HG03196 (cell line): Measurements from ENCODE around the gene GEMIN7.
A peak's percentile ranks its signal among the peaks of the same experiment; 100 is the strongest.

ENCODE experiments used
- ATAC-seq: cut with Tn5 transposase; IDR thresholded peaks from one replicate; pipeline ENCODE4 v1.9.1; 2021; ENCODE audit not compliant: unreplicated experiment

GEMIN7 gene

DNA sequence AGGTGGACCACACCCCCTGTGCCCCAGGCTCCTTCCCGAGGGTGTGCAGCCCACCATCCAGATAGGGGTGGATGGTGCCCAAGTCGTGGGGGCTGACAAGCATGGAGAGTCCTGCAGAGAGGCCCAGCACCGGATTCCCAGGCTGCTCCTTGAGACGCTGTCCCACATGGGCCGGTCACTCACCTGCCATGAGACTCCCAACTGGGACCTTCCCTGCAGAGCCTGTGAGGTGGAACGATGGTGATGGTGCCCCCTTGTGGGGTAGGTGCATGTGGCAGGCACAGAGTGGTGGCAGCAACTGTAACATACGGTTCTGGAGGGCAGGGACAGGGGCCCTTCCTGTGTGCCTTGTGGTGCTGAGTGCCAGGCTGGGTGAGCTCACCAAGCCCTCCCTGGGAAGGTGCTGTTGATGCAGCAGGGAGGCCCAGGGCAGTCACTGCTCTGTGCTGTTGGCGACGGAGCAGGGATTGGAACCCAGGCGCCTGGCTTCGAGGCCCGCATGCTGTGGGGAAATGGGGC lies 47.0 kb downstream of the GEMIN7 start:
- no peak for ATAC-seq

DNA sequence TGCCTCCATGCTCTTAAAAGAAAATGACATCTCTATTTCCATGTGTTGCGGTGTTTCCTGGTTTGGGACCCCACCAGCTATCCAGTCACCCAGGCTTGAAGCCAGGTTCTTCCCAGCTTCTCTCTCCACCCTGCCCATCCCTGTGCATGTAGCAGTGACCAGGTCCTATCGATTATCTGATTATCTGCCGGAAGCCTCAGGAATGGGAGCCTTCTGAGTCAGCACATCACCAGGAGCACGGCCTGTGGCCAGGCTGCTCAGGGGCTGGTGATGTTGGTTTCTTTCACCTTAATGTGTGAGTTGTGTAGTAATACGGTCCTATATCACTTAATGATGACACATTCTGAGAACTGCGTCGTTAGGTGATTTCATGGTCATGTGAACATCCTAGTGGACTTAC lies 47.6 kb downstream of the GEMIN7 start:
- ATAC-seq = no peak

DNA sequence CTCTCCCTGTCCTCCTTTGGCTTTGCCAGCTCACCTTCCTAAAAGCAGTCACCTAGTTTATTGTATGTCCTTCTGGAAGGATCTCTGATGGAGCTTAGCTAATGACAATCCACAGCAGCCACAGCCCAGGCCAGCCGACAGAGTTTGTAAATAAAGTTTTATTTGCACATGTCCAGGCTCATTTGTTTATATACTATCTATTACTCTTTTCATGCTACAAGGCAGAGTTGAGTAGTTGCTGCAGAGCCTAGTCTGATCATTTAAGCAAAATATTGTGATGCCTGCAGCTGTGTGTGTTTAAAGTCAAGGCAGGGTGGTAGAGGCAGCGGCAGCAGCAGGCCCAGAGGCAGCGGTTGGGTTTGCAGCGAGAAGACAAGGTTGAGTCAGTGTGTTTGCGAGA lies 49.1 kb downstream of the GEMIN7 start:
- ATAC-seq = no peak

DNA sequence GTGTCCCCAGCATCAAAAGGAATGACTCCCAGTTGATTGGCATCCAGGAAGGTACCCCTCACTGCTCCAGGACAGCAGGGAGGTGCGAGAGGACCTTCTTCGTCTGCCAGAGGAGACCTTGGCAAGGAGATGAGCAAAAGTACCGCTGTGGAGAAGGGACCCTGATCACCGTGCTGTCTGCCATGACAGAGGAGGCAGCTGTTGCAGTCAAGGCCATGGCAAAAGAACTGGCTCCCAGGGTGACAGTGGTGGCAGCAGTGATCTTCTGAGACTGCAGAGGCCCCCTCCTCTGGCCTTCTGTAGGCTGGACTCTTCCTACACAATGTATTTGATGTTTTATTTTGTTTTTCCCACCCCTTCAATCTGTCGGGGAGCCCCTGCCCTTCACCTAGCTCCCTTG lies 49.7 kb downstream of the GEMIN7 start:
- ATAC-seq = no peak

DNA sequence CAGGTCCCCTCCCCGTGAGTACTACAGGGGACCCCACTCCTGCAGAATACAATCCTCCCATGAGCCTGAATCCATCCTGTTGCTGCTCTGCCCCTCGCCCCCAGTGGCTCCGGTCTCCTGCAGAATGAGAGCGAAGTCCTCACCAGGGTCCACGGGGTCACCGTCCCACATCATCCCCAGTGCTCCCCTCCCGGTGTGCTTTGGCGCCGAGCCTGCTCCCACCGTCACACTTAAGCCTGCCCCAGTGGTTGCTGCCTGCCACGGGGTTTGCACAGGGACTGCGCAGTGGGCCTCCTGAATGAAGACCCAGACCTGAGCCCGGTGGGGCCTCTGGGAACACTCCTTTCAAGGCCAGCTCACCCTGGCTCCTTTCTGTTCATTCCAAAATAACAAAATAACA lies 51.2 kb downstream of the GEMIN7 start:
- no peak for ATAC-seq

DNA sequence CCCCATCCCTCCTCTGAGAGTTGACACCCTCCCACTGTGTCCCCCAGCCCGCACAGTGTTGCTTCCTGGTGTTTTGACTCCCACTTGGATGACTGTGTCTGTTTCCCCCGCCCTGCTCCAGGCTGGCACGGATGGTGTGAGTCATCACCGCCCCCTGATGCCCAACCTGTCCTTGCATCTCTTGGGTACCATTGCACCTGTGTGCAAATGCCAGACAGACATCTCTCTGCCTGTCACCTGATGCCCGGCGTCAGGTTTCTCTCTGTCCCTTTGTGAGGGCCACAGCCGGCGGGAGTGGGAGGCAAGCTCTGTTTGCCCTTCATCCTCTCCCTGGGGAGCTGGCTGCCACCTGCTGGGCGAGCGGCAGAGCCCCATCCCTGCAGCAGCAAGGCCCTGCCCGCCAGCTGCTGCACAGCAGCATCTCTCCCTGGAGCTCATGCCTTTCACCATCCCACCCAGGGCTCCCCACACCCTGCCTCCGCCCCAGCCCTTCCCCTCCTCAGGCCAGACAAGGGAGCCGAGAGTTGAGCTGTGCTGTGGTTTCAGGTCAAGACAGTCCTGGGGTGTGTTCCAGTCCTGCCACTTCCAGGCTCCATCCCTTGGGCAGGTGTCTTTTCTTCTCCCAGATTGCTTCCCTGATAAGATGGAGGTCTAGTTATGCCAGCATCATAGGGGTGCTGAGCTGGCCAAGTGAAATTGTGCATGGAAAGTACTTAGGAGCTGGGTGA lies 52.0 kb downstream of the GEMIN7 start:
- ATAC-seq = no peak

DNA sequence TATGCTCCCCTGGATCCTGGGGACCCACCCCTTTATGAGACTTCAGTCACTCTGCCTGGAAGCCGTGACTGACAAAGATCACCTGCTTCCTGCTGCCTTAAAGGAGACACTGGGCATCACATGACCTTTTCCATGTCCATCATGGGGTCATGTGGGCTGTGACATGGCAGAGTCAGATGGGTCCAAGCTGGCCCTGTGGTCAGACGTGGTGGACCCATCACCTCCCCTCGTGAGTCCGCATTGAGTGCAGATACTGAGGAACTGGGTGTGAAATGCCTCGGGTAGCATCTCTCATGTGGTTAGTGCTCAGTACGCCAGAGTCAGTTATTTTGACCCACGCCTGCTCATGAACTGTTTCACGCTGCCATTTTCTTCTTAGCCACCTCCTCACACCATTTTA lies 54.6 kb downstream of the GEMIN7 start:
- ATAC-seq = no peak

DNA sequence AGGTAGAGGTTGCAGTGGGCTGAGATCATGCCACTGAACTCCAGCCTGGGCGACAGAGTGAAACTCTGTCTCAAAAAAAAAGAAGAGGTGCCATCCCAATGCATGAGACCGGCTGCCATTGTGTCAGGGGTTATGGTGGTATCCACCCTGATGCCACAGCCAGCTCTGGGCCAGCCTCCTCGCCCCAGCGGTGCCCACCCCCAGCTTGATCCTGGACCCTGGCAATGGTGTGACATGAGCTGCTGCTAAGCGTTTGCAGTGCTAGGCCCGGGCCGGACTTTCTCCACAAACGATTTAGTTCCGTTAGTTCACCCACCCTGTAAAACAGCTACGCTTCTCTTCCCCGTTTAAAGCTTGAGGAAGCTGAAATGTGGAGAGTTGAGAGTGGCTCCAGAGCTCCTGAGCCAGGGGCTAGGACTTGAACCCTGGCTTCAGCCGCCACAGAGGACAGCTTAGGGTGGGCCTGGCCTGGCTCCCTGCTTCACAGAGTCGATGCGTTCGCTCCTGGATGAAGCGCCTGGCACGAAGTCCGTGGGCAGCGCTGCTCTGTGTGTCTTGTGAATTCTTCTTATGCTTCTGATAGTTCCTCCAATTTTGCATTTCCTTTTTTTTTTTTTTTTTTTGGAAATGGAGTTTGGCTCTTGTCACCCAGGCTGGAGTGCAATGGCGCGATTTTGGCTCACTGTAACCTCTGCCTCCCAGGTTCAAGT lies 56.3 kb downstream of the GEMIN7 start:
- no peak for ATAC-seq

DNA sequence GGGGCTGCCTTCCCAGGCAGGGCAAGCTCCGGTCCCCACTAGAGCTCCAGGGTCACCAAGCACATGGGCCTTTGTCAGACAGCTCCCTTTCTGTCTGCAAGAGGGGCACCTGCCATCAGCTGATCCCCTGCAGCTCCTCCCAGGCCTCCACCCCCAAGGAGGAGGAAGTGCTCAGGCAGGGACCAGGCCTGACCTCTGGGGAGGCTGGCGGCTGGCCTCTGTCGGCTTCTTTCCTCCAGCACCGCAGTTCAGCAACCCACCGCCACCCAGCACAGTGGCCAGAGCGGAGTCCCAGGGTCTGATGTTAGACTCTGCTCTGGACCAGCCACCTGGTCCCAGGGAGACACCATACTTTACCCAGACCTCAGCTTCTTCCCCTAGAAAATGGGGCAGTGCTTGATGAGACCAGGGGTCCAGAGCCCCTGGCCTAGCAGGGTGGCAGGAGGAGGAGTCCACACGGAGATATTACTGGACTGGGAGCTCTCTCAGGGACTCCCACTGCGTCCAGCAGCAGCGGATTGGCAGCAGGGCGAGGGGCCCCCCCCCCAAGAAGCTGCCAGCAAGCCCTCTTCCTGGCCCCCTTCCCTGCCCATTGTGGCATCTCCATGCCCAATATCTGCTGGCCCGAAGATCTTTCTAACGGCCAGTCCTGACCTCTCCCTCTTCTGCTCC lies 57.6 kb downstream of the GEMIN7 start:
- ATAC-seq = no peak

DNA sequence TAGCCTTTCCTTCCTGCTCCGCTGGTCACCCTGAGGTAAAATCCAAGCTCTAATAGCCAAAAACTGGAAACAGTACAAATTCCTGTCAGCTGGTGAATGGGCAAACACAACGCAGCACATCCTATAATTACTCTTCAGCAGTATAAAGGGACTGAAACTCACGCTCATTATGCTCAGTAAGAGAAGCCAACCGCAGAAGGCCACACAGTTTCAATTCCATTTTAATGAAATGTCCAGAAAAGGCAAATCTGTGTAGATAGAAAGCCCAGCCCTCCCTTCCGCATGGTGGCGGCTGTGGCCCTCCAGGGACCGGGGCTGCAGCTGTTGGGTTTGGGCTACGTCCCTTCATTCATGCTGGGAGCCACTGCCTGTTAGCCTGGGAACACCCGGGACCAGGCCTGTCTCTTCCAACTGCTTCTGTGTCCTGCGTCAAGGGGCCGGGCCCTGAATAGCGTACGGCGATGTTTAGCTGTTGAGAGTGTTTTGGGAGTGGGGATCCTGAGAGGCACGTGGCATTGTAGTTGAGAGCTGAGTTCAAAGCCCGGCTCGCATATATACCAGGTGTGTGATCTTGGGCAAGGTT lies 58.2 kb downstream of the GEMIN7 start:
- ATAC-seq = peak; percentile 66

DNA sequence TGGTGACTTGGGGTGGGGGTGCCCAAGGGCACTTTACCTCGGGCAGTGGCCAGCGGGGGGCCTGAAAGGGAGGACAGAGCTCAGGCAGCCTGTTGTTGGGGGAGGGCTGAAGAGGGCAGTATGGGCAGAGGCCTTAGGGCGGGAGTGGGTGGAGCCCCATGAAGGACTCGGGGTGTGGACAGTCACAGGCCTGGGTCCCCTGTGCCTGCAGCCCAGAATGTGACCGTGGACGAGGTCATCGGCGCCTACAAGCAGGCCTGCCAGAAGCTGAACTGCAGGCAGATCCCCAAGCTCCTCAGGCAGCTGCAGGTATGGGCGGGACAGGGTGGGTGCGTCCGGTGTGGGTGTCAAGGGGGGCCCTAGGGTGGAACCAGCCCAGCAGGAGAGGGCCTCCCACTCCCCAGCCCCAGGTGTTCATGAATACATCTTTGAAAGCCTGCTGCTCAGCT lies 59.3 kb downstream of the GEMIN7 start:
- no peak for ATAC-seq

DNA sequence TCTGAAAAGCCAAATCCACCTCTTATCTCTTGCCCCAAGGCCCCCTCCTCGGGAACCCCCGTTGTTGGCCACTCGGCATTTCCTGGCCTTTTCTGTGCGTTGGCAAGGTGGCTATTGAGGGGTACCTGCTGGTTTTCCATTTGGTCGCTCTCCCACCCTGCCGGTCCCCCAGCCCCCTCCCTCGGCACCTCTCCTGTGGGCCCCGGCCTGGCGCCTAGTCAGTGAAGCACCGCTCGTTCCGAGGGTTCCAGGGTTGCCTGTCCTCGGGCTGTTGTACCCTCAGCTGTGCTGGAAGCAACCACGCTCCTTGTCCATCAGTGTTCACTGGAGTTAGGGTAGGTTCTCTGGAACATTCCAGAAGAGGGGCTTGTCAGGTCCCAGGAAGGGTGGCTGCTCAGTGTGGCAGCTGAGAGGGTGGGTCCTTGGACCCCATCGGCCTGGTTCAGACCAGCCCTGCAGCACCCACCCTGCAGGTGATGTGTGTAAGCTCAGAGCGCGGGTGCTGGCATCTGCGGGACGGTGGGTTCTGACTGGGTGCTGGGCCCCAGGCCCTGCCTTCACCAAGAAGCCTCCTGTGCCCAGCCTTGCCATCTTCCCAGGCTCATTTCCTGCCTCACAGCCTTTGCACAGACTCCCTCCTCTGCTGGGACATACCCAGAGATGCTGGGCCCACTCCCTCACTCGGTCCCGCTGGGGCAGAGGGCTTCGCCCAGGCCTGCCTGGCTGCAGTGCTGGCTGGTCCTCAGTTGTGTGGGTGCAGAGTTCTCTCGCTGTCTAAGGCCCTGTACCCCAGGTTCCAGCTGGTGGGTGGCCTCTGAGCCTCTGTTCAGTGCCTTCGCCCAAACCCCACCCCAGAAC lies 60.5 kb downstream of the GEMIN7 start:
- no peak for ATAC-seq

DNA sequence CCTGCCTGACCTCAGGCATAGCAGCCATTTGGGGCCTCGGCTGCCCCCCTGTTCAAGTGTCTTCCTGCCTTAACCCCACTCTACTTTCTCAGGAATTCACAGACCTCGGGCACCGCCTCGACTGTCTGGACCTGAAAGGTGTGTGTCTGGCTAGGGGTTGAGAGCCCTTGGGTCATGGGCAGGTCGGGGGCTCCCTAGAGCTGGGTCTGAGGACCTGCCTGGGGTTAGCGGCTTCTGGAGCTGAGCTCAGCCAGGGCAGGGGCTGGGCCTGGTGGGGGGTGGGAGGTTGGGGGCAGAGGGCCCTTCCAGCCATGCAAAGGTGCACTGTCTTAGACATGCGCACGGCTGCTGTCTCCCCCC lies 61.1 kb downstream of the GEMIN7 start:
- no peak for ATAC-seq

DNA sequence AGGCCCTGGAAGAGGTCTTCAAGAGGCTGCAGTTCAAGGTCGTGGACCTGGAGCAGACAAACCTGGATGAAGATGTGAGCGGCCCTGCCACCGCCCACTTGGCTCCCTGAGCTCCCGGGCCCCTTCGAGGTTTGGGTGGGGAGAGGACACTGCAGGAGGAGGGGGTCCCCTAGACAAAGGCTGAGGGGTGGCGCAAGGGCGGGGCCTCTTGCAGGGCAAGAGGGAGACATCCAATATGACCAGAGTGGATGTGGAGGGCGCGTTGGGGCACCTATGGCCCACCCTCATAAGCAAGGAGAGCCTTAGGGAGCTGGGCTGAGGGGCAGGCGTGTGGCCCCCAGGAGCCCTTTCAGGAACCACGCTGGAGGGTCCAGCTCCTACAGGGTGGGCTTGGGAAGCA lies 61.5 kb downstream of the GEMIN7 start:
- no peak for ATAC-seq
